Measurements from ENCODE around the gene HOXD10.

The HOXD10 gene

GRCh38 chr2:176128172-176128981 is 11.8 kb downstream of the HOXD10 start:
- no peak for DNase-seq (ENCODE audit: low read depth in 2 of 2)
- no peak overlapping the region for H3K4me3 ChIP-seq (replicated peaks in 1 of 2; ENCODE audit: low read depth in 2 of 2, low read length in 2 of 2)
- no peak for TF ChIP-seq CTCF (IDR thresholded peaks at IDR 0.05; ENCODE audit: low read depth, low read length)

GRCh38 chr2:176128982-176129796 is 12.6 kb downstream of the HOXD10 start, which contains the start of gene HOXD8:
HOXD8 (plus strand) TSS chr2:176129705; CDS start chr2:176130367, 662 bp downstream.
- peak in 1 of 2 donors; percentile 60 for DNase-seq (ENCODE audit: low read depth in 2 of 2)
- peak within 1 kb of the TSS in 1 of 2 donors; percentile 15 for H3K4me3 ChIP-seq (replicated peaks in 1 of 2; ENCODE audit: low read depth in 2 of 2, low read length in 2 of 2)
- TF ChIP-seq CTCF (IDR thresholded peaks at IDR 0.05; ENCODE audit: low read depth, low read length): no peak

GRCh38 chr2:176129813-176130146 is 13.2 kb downstream of the HOXD10 start:
- no peak for TF ChIP-seq CTCF (IDR thresholded peaks at IDR 0.05; ENCODE audit: low read depth, low read length)
- peak overlapping the region in 1 of 2 donors; percentile 15 for H3K4me3 ChIP-seq (replicated peaks in 1 of 2; ENCODE audit: low read depth in 2 of 2, low read length in 2 of 2)
- no peak for DNase-seq (ENCODE audit: low read depth in 2 of 2)

- H3K4me3 ChIP-seq (replicated peaks in 1 of 2; ENCODE audit: low read depth in 2 of 2, low read length in 2 of 2): no peak overlapping the region
- DNase-seq (ENCODE audit: low read depth in 2 of 2): no peak
- TF ChIP-seq CTCF (IDR thresholded peaks at IDR 0.05; ENCODE audit: low read depth, low read length): no peak
These were observed 13.8 kb downstream of the HOXD10 start for GRCh38 chr2:176130147-176130956.

GRCh38 chr2:176130957-176131847 is 14.6 kb downstream of the HOXD10 start:
- H3K4me3 ChIP-seq (replicated peaks in 1 of 2; ENCODE audit: low read depth in 2 of 2, low read length in 2 of 2): no peak overlapping the region
- TF ChIP-seq CTCF (IDR thresholded peaks at IDR 0.05; ENCODE audit: low read depth, low read length): no peak
- DNase-seq (ENCODE audit: low read depth in 2 of 2): no peak

GRCh38 chr2:176131848-176132158 is 15.2 kb downstream of the HOXD10 start:
- no peak for TF ChIP-seq CTCF (IDR thresholded peaks at IDR 0.05; ENCODE audit: low read depth, low read length)
- no peak overlapping the region for H3K4me3 ChIP-seq (replicated peaks in 1 of 2; ENCODE audit: low read depth in 2 of 2, low read length in 2 of 2)
- no peak for DNase-seq (ENCODE audit: low read depth in 2 of 2)
